HepG2 (cell line): ENCODE results near the gene SBNO1. TPM values are rescaled to one million over a fixed set of nuclear protein-coding genes. Genes with fewer than 3 reads are reported as not detected.
A peak's percentile ranks its signal among the peaks of the same experiment; 100 is the strongest.

Experiments used
- ATAC-seq: fragments of 200-7000 bp; cut with Tn5 transposase; 3 replicates; pipeline ENCODE4 v1.9.1; 2020; ENCODE audit warnings: mild to moderate bottlenecking, moderate library complexity
- BruUV-seq: library from RNA; stranded (reverse); fragments of 400-500 nt; replicated peaks from 2 replicates; lab custom pipeline; 2021; lab: Mats Ljungman, UMichigan
- CTCF ChIA-PET: fragments of 300-600 bp; formaldehyde crosslinking; extraction: SDS; loops from one replicate; lab custom pipeline; 2021; ENCODE audit warnings: low total read pairs, inconsistent platforms, low intra/inter-chr PET ratio; lab: Yijun Ruan, JAX
- POLR2A ChIA-PET: fragments of 350-600 bp; sonication (Branson Sonifier 250); formaldehyde crosslinking; loops from one replicate; lab custom pipeline; 2020; ENCODE audit warnings: antibody characterized with exemption, inconsistent platforms; lab: Yijun Ruan, JAX
- DNase-seq: peaks from one replicate; pipeline ENCODE4 v3.0.0-alpha.2; 2015; ENCODE audit warnings: low spot score
- FAIRE-seq: peaks from 3 replicates; lab custom pipeline; 2011; peaks lifted over from hg19 to GRCh38; lab: Jason Lieb, UNC
- H2AFZ ChIP-seq: one replicate; pipeline ENCODE4 v1.6.1; 2011; ENCODE audit warnings: low read length, inconsistent platforms
- H3K27ac ChIP-seq: fragments of 300-600 bp; 3 replicates; pipeline ENCODE4 v1.8.0; 2011; ENCODE audit warnings: mixed run types, mild to moderate bottlenecking, mixed read lengths, low read length, inconsistent platforms; ENCODE audit not compliant: insufficient read depth; ENCODE audit errors: extremely low read length
- H3K27me3 ChIP-seq, 2 experiments: fragments of 200-600 bp in 1 of 2; 2 replicates in 1 of 2; 3 replicates in 1 of 2; pipeline versions ENCODE4 v1.6.0 to v1.8.0; 2011; ENCODE audit warnings: low read length in 2 of 2, mild to moderate bottlenecking in 2 of 2, moderate library complexity in 2 of 2, inconsistent platforms in 1 of 2; ENCODE audit not compliant: insufficient read depth in 2 of 2, control insufficient read depth in 1 of 2
- H3K36me3 ChIP-seq, 2 experiments: fragments of 200-600 bp in 1 of 2; replicated peaks in 1 of 2; 2 replicates in 1 of 2; 3 replicates in 1 of 2; pipeline versions ENCODE4 v1.5.1 to v1.8.0; 2011; ENCODE audit warnings: low read length in 2 of 2, inconsistent platforms in 1 of 2; ENCODE audit not compliant: insufficient read depth in 2 of 2, control insufficient read depth in 1 of 2
- H3K4me1 ChIP-seq: 2 replicates; pipeline ENCODE4 v1.5.1; 2012; ENCODE audit warnings: low read length, inconsistent platforms; ENCODE audit not compliant: insufficient read depth
- H3K4me2 ChIP-seq: 2 replicates; pipeline ENCODE4 v1.6.0; 2011; ENCODE audit warnings: low read depth, low read length, inconsistent platforms
- H3K4me3 ChIP-seq, 3 experiments: fragments of 200-600 bp in 1 of 3; sonication (generic), shearing (Covaris generic) in 1 of 3; replicated peaks in 1 of 3; 2 replicates each; pipeline ENCODE4 v1.5.1; 2011 to 2016; ENCODE audit warnings: low read length in 3 of 3, inconsistent platforms in 2 of 3, low read depth in 2 of 3, mild to moderate bottlenecking in 2 of 3, control low read depth in 1 of 3, mixed read lengths in 1 of 3; ENCODE audit not compliant: insufficient read depth in 1 of 3
- H3K79me2 ChIP-seq: one replicate; pipeline ENCODE4 v1.6.1; 2011; ENCODE audit warnings: low read length, inconsistent platforms; ENCODE audit not compliant: insufficient read depth
- H3K9ac ChIP-seq: 2 replicates; pipeline ENCODE4 v1.6.0; 2011; ENCODE audit warnings: mild to moderate bottlenecking, low read depth, low read length, inconsistent platforms; ENCODE audit not compliant: insufficient read depth
- H3K9me3 ChIP-seq: 2 replicates; pipeline ENCODE4 v1.5.1; 2012; ENCODE audit warnings: mild to moderate bottlenecking, low read length
- H4K20me1 ChIP-seq: 2 replicates; pipeline ENCODE4 v1.6.0; 2011; ENCODE audit warnings: inconsistent platforms, mild to moderate bottlenecking, low read length, moderate library complexity; ENCODE audit not compliant: insufficient read depth
- ATF7-NPFF ChIP-seq: sonication (generic); formaldehyde crosslinking; IDR thresholded peaks from 2 replicates; pipeline ENCODE4 v1.8.1; 2023; ENCODE audit warnings: mild to moderate bottlenecking, low read depth, missing genetic modification reagents, moderate library complexity
- FLYWCH1 ChIP-seq: sonication (generic); formaldehyde crosslinking; IDR thresholded peaks from 2 replicates; pipeline ENCODE4 v1.8.1; 2023; ENCODE audit warnings: mild to moderate bottlenecking, missing genetic modification reagents
- MYC ChIP-seq: sonication (generic); formaldehyde crosslinking; IDR thresholded peaks from 2 replicates; pipeline ENCODE4 v1.9.0; 2021; ENCODE audit warnings: missing genetic modification reagents, borderline replicate concordance
- NFIB ChIP-seq: sonication (generic); formaldehyde crosslinking; IDR thresholded peaks from 2 replicates; pipeline ENCODE4 v1.9.0; 2021; ENCODE audit warnings: missing genetic modification reagents, mild to moderate bottlenecking, borderline replicate concordance
- RARA ChIP-seq: IDR thresholded peaks from 2 replicates; pipeline ENCODE4 v1.6.1; 2016; ENCODE audit warnings: missing genetic modification reagents, missing compliant biosample characterization
- SUZ12 ChIP-seq: fragments of 150-350 bp; IDR thresholded peaks from 2 replicates; pipeline ENCODE4 v1.6.1; 2014; ENCODE audit warnings: low read depth, low read length
- TRIM24 ChIP-seq: sonication (generic); formaldehyde crosslinking; IDR thresholded peaks from 2 replicates; pipeline ENCODE4 v1.8.0; 2022; ENCODE audit warnings: mild to moderate bottlenecking, missing genetic modification reagents
- ZNF550 ChIP-seq: sonication (generic); formaldehyde crosslinking; IDR thresholded peaks from 2 replicates; pipeline ENCODE4 v1.4.0; 2020; ENCODE audit warnings: mild to moderate bottlenecking, missing genetic modification reagents, borderline replicate concordance
- WGBS: methylation state at CpG from one replicate; pipeline ENCODE4 v1.1.6; 2017; ENCODE audit warnings: low lambda C conversion rate; 5-methylcytosine and 5-hydroxymethylcytosine counted together
- in situ Hi-C: cut with HindIII; loops from 2 replicates; pipeline ENCODE4 v1.10.0; 2017; ENCODE audit warnings: low pct_unique_long_range_greater_than_20kb; ENCODE audit not compliant: extremely low pct_ligation_motif_present
- intact Hi-C: fragments of 100-400 bp; cut with micrococcal nuclease; formaldehyde crosslinking; loops from one replicate; pipeline ENCODE4 v1.10.0; 2022; ENCODE audit not compliant: unreplicated experiment
- polyA plus RNA-seq, 8 experiments: library from polyadenylated mRNA; depleted of rRNA in 3 of 8; stranded (reverse) in 7 of 8; unstranded in 1 of 8; fragments of >200 nt; fragmentation: Illumina TruSeq in 4 of 8; extraction: Trizol in 4 of 8; gene quantifications; 2 replicates each; pipeline versions ENCODE4 v1.2.1 to v1.2.3, GENCODE V29; 2011 to 2016; ENCODE audit warnings: low read depth in 4 of 8, missing spikeins in 1 of 8, mixed read lengths in 1 of 8; ENCODE audit not compliant: insufficient read depth in 1 of 8
- total RNA-seq, 5 experiments: library from RNA; depleted of rRNA; stranded (reverse); fragments of >200 nt; fragmentation: Illumina TruSeq; extraction: Trizol; gene quantifications; 2 replicates each; pipeline ENCODE4 v1.2.3, GENCODE V29; 2016; ENCODE audit warnings: low read depth in 1 of 5
- TF ChIP-seq, protein P1 (sequence below): sonication (generic); formaldehyde crosslinking; IDR thresholded peaks from 2 replicates; pipeline ENCODE4 v1.4.0; 2020; ENCODE audit warnings: missing genetic modification reagents
- TF ChIP-seq, protein P2 (sequence below): sonication (generic); formaldehyde crosslinking; IDR thresholded peaks from 2 replicates; pipeline ENCODE4 v1.9.0; 2022; ENCODE audit warnings: missing genetic modification reagents, mild to moderate bottlenecking, borderline replicate concordance
- TF ChIP-seq, protein P3 (sequence below): sonication (generic); formaldehyde crosslinking; IDR thresholded peaks from 2 replicates; pipeline ENCODE4 v1.5.1; 2020; ENCODE audit warnings: mild to moderate bottlenecking, missing genetic modification reagents, moderate library complexity
- TF ChIP-seq, protein P4 (sequence below), 2 experiments: sonication (generic) in 1 of 2; formaldehyde crosslinking in 1 of 2; IDR thresholded peaks; 2 replicates each; pipeline versions ENCODE4 v1.4.0 to v1.6.1; 2018 to 2020; ENCODE audit warnings: missing genetic modification reagents in 2 of 2, borderline replicate concordance in 1 of 2, low read depth in 1 of 2, mild to moderate bottlenecking in 1 of 2, missing biosample characterization in 1 of 2

Gene SBNO1
- total and polyA plus RNA-seq, 2 of the 13 experiments (the other 11 are each of a cell fraction or from before 2014, with no cell fraction given) = 10.9 to 40.2 TPM

DNA sequence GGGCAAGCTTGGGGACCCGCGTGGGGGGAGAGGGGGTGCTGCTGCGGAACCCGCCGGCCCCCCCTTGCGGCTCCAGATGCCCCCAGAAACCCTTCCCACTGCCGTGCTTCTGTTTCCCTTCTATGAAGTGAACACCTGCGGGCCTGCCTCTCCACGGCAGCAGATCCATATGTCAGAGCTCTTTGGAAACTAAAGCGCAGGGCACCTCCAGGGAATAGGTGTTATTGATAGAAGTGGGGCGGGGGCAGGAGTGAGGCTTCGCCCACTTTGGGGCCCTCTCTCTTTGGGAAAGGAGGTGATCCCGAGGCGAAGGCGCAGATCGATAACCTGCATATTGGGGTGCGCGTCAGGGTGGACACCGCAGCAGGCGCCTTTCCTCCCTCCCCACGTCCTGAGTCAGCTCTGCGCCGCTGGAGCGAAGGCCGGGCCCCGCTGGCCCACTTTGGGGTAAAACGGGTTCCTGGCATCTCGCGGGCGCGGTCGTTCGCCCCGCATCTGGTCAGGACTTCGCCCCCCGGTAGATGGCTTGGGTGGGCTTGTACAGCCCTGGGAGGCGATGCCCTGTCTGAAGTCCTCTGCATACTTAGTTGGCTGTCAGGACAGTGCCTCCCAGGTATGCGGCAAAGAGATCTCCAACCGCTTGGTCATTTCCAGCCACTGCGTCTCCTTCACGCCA is 19.8 kb upstream of the SBNO1 start:
- in situ Hi-C loops (no loop called here), intact Hi-C loops (no loop called here)
- 0% methylated on average over 8 of the region's 41 CpGs for WGBS
- ChIA-PET CTCF (no interaction called here), POLR2A (interaction anchor here (0.6 to 4.6 kb wide), 22 partner anchors 11 to 896 kb away, joined by 3 to 121 read pairs (median 4); partner anchors contain the start of genes DDX55, KNTC1, MPHOSPH9 and MTRFR)
- FAIRE-seq (no peak), ATAC-seq (peak; percentile 7), DNase-seq (no peak)
- peak overlapping the region; percentile 98 for H3K4me2 ChIP-seq
- peak overlapping the region; percentile 36 for H2AFZ ChIP-seq
- H3K27ac ChIP-seq = peak overlapping the region; percentile 79
- H3K9ac ChIP-seq = peak overlapping the region; percentile 78
- BruUV-seq = TSS peak; percentile 76
- peaks cover 12% of the 10 kb centered on the region for H3K79me2 ChIP-seq
- no peaks in the 10 kb centered on the region for H3K36me3 ChIP-seq
- H3K4me3 ChIP-seq = peak overlapping the region; percentile 77 to 88 (median 87)
- H3K4me1 ChIP-seq = peaks cover 42% of the 10 kb centered on the region
- no peaks in the 10 kb centered on the region for H3K9me3 ChIP-seq
- no peaks in the 10 kb centered on the region for H4K20me1 ChIP-seq
- H3K27me3 ChIP-seq = no peaks in the 10 kb centered on the region
- no peak for TF ChIP-seq RARA (CRISPR knock-in tag)
- no peak for TF ChIP-seq TRIM24 (CRISPR knock-in tag)
- no peak for TF ChIP-seq NFIB (CRISPR knock-in tag)
- TF ChIP-seq, protein P1, sequence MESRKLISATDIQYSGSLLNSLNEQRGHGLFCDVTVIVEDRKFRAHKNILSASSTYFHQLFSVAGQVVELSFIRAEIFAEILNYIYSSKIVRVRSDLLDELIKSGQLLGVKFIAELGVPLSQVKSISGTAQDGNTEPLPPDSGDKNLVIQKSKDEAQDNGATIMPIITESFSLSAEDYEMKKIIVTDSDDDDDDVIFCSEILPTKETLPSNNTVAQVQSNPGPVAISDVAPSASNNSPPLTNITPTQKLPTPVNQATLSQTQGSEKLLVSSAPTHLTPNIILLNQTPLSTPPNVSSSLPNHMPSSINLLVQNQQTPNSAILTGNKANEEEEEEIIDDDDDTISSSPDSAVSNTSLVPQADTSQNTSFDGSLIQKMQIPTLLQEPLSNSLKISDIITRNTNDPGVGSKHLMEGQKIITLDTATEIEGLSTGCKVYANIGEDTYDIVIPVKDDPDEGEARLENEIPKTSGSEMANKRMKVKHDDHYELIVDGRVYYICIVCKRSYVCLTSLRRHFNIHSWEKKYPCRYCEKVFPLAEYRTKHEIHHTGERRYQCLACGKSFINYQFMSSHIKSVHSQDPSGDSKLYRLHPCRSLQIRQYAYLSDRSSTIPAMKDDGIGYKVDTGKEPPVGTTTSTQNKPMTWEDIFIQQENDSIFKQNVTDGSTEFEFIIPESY (CRISPR knock-in tag) = no peak
- TF ChIP-seq, protein P2, sequence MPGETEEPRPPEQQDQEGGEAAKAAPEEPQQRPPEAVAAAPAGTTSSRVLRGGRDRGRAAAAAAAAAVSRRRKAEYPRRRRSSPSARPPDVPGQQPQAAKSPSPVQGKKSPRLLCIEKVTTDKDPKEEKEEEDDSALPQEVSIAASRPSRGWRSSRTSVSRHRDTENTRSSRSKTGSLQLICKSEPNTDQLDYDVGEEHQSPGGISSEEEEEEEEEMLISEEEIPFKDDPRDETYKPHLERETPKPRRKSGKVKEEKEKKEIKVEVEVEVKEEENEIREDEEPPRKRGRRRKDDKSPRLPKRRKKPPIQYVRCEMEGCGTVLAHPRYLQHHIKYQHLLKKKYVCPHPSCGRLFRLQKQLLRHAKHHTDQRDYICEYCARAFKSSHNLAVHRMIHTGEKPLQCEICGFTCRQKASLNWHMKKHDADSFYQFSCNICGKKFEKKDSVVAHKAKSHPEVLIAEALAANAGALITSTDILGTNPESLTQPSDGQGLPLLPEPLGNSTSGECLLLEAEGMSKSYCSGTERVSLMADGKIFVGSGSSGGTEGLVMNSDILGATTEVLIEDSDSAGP (CRISPR knock-in tag) = no peak; the same call in 1 of the 2 replicates
- no peak for TF ChIP-seq ZNF550 (CRISPR knock-in tag)
- peak; percentile 39; the same call in 1 of the 2 replicates for TF ChIP-seq ATF7-NPFF (CRISPR knock-in tag)
- TF ChIP-seq, protein P3, sequence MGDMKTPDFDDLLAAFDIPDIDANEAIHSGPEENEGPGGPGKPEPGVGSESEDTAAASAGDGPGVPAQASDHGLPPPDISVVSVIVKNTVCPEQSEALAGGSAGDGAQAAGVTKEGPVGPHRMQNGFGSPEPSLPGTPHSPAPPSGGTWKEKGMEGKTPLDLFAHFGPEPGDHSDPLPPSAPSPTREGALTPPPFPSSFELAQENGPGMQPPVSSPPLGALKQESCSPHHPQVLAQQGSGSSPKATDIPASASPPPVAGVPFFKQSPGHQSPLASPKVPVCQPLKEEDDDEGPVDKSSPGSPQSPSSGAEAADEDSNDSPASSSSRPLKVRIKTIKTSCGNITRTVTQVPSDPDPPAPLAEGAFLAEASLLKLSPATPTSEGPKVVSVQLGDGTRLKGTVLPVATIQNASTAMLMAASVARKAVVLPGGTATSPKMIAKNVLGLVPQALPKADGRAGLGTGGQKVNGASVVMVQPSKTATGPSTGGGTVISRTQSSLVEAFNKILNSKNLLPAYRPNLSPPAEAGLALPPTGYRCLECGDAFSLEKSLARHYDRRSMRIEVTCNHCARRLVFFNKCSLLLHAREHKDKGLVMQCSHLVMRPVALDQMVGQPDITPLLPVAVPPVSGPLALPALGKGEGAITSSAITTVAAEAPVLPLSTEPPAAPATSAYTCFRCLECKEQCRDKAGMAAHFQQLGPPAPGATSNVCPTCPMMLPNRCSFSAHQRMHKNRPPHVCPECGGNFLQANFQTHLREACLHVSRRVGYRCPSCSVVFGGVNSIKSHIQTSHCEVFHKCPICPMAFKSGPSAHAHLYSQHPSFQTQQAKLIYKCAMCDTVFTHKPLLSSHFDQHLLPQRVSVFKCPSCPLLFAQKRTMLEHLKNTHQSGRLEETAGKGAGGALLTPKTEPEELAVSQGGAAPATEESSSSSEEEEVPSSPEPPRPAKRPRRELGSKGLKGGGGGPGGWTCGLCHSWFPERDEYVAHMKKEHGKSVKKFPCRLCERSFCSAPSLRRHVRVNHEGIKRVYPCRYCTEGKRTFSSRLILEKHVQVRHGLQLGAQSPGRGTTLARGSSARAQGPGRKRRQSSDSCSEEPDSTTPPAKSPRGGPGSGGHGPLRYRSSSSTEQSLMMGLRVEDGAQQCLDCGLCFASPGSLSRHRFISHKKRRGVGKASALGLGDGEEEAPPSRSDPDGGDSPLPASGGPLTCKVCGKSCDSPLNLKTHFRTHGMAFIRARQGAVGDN (CRISPR knock-in tag) = peak; percentile 0; the same call in 1 of the 2 replicates
- no peak for TF ChIP-seq SUZ12
- TF ChIP-seq MYC = 0 out of 2 replicates have a peak, but pooled peaks have one; percentile 30
- no peak for TF ChIP-seq FLYWCH1 (CRISPR knock-in tag)
- TF ChIP-seq, protein P4, sequence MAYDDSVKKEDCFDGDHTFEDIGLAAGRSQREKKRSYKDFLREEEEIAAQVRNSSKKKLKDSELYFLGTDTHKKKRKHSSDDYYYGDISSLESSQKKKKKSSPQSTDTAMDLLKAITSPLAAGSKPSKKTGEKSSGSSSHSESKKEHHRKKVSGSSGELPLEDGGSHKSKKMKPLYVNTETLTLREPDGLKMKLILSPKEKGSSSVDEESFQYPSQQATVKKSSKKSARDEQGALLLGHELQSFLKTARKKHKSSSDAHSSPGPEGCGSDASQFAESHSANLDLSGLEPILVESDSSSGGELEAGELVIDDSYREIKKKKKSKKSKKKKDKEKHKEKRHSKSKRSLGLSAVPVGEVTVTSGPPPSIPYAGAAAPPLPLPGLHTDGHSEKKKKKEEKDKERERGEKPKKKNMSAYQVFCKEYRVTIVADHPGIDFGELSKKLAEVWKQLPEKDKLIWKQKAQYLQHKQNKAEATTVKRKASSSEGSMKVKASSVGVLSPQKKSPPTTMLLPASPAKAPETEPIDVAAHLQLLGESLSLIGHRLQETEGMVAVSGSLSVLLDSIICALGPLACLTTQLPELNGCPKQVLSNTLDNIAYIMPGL (CRISPR knock-in tag; IDR thresholded peaks at IDR 0.05; ENCODE audit: borderline replicate concordance in 1 of 2, low read depth in 1 of 2) = peak in 1 of 2 experiments; percentile 23; a peak in 2 of 4 replicates
